Measurements from ENCODE around the gene SERPINE2.
"Not testable (repeated sequence)": the region's sequence is repeated elsewhere in the genome, so short reads cannot be mapped to it uniquely, and the experiment has no call there.

Gene SERPINE2

GRCh38 chr2:224014336-224014735 is 24.8 kb downstream of the SERPINE2 start:
- DNase-seq (ENCODE audit: low read depth): no peak

DNA sequence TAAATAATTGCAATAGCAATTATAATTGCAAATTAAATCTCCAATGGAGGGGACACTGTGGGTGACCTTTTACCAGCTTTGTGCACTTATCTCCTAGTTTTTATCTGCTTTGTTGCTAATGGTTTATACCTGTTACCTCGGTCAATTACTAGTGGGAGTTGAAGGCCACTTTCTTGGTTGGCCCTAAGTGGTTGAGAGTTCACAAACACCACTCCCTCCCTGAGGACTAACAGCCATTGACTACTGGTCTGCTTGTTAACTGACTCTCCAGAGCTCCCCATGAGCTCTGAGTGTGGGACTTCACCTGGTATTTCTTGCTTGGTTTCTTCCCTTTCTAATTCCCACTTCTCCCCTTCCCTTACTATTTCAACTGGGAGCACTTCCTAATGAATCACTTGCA is 27.2 kb downstream of the SERPINE2 start:
- no peak for DNase-seq (ENCODE audit: low read depth)

DNA sequence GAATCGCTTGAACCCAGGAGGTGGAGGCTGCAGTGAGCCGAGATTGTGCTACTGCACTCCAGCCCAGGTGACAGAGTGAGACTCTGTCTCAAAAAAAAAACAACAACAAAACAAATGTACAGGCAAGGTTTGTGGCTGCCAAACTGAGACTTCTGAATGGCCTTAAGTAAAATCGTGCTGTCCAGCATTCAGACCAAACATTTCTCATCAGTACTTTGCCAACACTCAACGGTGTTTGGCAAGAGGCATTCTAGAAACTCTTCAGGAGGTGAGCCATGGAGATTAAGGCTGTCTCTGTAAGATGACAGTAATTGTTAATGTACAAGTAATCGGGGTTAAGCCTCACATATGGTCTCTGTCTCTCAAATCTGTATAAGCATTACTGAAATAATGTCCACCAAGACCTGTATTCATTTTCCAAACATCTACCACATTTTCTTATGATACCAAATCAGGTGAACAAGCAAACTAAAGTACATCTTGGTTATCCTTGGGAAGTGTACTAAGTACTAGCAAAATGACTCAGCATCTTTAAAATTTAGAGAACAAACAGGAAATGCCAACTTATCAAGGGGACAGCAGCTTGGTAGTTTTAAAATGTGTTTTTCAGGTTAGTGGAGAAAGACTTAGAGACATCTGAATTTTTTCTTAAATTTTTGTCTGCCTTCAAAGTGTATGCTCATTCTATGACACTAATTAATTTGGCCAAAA is 29.3 kb downstream of the SERPINE2 start:
- no peak for DNase-seq (ENCODE audit: low read depth)

DNA sequence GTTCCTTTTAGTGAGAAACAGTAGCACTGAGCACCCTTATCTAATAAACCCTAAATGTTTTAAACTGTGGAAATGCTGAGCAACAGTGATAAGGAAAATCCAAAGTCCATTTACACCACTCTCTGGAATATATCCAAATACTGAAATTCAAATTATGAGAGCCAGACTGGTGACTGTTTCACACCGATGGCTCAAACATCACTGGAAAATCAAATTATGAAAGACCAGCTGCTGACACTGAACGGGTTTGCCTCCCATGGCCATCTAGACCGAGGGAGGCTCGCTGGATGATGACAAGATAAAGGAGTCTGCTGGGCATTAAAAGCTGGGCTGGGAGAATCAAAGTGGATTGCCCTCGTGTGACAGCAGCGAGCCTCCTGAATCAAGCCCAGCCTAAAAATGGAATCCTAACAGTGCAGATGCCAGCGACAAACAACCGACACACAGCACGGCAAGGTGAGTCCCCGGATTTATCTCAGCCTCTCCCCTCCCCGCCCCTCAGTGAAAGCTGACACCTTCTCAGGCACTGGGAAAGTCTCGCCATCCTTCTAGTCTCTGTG is 30.3 kb downstream of the SERPINE2 start:
- DNase-seq (ENCODE audit: low read depth): no peak

GRCh38 chr2:224004105-224004695 is 34.9 kb downstream of the SERPINE2 start:
- DNase-seq (ENCODE audit: low read depth): no peak

DNA sequence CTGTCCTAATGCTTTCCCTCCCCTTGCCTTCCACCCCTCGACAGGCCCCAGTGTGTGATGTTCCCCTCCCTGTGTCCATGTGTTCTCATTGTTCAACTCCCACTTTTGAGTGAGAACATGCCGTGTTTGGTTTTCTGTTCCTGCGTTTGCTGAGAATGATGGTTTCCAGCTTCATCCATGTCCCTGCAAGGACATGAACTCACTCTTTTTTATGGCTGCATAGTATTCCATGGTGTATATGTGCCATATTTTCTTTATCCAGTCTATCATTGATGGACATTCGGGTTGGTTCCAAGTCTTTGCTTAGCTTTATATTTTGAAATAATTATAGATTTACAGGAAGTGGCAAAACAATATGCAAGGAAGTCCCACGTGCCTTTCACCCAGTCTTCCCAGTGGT is 38.4 kb downstream of the SERPINE2 start:
- not testable (repeated sequence) for DNase-seq (ENCODE audit: low read depth)

GRCh38 chr2:223999862-224000261 is 39.2 kb downstream of the SERPINE2 start:
- DNase-seq (ENCODE audit: low read depth): no peak

DNA sequence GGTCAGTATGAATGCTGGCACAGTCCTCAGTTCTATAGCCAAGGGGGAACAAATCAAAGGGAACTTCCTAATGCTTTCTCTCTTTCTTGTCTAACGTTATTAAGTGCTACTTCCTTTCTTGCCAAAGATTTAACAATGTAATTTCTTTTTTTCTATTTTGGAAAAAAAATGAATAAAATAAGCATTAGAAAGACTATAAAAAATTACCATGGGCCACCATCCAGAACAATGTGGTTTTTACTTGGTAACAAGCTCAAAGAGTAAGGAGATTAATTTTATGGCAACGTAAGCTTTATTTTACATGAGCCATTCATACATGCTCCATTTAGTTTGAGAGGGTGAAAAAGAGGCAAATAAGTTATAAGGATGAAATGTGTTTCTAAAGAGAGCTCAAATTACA is 40.1 kb downstream of the SERPINE2 start:
- DNase-seq (ENCODE audit: low read depth): no peak

DNA sequence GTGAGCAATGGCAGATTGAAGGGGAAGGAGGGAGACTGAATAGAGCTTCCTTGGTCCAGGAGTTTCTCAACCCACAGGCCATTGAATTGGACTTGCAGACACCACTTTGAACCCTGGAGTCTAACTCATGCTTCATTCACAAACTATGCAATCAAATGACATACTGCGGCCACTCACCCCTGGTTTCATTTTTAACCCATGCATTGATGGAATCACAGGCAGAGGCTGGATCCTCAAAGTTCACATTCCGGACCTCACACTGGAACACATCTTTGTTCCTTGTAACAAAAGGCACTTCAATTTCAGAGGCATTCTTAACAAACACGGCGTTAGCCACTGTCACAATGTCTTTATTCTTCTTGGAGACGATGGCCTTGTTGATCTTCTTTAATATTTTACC is 41.1 kb downstream of the SERPINE2 start:
- DNase-seq (ENCODE audit: low read depth): no peak

DNA sequence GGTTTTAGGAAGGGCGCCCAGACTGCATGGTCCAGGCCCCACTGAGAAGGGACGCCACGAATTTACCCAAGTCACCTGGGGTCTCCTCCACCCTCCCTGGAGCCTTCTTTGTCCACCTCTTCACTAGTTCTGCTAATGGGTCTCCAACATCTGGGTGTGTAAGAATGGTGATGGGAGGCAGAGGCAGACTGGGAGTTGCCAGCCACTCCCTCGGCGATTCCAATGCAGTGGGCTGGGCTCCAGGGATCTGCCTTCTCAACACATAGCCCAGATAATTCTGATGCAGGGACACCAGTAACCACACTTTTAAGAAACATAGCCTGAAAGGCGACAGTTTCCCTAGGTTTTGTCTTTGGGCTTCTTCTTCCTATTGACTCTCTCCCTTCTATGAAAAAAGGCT is 42.7 kb downstream of the SERPINE2 start:
- no peak for DNase-seq (ENCODE audit: low read depth)

DNA sequence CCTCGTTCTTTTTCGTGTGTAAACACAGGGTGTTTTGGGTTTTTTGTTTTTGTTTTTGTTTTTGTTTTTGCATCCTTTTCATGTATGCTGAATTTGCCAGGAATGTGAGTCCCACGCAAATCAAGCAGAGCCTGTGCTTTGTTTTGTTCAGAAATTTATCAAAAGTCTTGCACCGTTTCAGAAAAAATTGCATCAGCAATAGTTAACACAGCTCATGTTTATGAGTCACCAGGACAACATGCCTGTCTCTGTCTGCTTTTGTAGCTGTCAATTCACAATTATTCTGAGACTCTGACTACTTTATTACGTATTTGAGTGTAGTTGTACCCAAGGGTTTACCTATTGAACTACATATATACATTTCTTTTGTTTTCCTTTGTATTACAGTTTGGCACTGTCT is 43.5 kb downstream of the SERPINE2 start:
- no peak for DNase-seq (ENCODE audit: low read depth)

DNA sequence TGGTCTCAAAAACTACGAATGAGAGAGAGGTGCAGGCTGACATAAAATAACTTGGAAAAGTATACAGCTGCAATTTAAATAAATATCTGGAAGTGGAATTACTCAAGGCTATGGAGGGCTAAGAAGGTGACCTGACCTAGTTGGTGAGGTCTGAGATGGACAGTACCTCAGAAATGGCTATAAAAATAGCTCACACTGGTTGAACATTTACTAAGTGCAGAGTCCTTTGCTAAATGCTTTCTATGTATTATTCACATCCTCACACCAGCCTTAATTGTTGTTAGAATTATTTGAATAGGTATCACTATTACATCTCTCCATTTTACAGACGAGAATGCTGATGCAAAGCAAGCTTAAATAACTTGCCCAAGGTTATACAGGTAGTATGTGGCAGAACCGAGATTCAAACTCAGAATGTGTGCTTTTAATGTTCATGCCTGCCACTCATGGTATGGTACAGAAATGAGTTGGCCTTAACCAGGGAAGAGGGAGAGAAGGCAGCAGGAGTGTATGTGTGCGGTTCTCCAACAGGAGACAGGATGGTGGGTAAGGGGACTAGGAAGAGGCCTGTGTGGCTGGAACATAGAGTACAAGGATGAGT is 44.4 kb downstream of the SERPINE2 start:
- no peak for DNase-seq (ENCODE audit: low read depth)

DNA sequence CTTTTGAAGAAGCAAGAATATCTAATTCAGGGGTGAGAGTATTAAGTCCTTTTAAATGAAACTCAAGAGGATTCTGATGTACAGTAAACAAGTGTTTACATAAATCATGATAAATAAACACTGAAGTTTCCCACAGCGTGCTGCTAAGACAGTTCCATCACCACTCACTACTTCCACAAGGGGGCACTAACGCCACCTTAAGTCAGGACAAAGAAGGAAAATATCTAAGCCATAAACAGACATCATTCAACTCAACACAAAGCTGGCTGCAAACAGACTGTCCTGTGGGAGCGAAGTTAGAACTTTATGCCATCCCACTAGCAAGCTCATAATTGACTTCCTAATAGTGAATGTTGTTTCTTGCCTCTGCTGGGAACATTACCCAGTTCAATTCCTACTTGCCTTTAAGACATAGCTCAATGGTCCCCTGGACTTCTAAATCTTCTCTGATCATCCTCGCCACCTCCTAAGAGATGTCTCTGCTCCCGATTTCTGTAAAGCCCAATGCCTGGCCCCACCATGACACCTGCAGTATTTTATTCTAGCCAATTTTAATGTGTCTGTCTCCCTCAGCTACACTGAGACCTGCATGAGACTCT is 45.4 kb downstream of the SERPINE2 start:
- DNase-seq (ENCODE audit: low read depth): peak; percentile 39

DNA sequence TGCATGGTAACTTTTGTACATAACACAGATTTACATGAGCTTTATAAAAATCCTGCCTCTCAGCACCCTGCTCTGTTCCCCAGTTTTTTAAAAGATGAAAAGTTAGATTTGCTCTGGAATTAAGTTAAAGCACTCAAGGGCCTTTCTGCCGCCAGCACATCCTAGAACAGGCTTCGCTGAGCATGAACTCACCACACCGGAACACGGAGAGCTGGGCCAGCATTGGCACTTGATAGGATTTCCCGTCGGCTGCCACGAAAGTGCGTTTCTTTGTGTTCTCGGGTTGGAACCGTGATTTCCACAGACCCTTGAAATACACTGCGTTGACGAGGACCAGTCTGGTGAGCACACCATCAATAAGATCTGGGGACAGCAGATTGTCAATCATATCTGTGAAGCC is 47.5 kb downstream of the SERPINE2 start:
- DNase-seq (ENCODE audit: low read depth): no peak

GRCh38 chr2:223989856-223990232 is 49.2 kb downstream of the SERPINE2 start:
- DNase-seq (ENCODE audit: low read depth): no peak

DNA sequence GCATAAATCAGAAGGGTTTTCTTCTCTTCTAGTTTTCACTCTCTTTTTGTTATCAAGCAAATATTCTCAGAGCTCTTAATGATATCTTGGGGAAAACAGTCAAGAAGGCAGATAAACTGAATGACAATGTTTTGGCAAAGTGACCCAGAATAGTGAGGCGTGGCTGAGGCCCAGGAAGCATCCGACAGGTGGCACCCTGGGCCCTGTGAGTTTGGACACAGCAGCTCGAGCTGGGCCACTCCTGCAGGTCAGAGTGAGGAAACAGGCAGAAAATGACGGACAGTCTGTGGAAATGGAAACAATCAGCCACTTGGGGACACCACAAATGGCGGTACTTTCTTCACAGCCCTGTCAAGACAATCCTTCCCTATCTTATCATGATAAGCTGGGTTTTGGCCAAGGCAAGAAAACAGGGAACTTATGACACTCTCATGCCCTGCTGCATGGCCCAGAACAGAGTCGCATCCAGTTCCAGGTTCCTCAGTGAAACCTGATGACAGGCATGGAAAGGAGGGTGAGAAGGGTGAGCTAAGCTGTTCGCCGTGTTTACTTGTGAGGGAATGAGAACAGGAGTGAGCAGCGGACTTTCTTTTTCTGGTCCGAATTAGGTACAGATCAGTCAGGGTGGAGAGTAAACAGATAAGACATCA is 49.8 kb downstream of the SERPINE2 start:
- DNase-seq (ENCODE audit: low read depth): no peak

DNA sequence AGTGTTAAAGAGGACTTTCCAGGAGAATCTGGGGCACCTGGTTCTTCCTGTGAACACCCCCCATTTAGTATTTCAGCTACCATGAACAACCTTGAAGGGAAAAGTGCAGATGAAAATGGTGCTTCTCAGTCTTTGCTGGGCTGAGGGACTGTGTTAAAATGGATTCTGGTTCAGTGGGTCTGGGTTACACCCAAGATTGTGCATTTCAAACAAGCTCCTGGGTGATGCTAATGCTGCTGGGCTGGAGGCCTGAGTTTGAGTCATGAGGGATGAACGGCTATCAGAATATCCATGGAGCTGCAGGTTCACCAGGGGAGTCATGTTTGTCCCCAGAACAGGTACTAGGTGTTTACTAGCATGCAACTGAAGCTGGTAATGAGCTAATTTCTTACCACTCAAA is 57.8 kb downstream of the SERPINE2 start:
- no peak for DNase-seq (ENCODE audit: low read depth)

GRCh38 chr2:223980803-223981202 is 58.3 kb downstream of the SERPINE2 start:
- DNase-seq (ENCODE audit: low read depth): no peak

- no peak for DNase-seq (ENCODE audit: low read depth)
Measured at GRCh38 chr2:223980397-223980735, 58.7 kb downstream of the SERPINE2 start.

DNA sequence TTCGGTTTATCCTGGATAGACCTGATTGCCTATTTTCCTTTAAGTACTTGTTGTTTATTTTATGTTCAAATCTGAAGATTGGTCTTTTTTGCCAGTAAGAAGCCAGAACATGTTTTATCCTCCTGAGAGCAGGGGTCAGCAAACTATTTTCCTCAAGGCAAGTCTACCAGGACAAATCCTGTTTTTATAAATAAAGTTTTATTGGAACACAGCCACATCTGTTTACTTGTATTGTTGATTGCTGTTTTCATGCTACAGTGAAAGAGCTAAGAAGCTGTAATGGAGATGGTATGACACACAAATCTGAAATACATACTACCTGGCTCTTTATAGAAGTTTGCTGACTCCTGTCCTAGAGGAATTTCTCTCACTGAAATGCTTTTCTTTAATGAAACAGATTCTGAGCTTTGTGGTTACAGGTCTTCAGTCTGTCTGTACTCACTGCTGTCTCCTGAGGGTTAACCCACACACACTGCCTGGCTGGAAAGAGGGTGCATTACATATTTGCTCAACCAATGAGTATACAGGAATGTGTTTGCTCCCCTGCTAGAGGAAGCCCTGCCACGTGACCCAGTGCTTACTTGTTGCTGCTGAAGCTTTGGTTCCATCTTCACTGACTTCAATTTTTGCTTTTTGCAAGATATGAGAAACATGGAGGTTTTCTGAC is 59.2 kb downstream of the SERPINE2 start:
- DNase-seq (ENCODE audit: low read depth): no peak

GRCh38 chr2:223978451-223978850 is 60.6 kb downstream of the SERPINE2 start:
- DNase-seq (ENCODE audit: low read depth): no peak

GRCh38 chr2:223976635-223977226 is 62.4 kb downstream of the SERPINE2 start:
- DNase-seq (ENCODE audit: low read depth): no peak
